Sigmoid colon (tissue), 7 donors: ENCODE data around the gene ARHGAP10. TPM values are rescaled to one million over a fixed set of nuclear protein-coding genes. Genes with fewer than 3 reads are reported as not detected.

Source experiments
- DNase-seq: peaks from one replicate; pipeline ENCODE4 v3.0.0-alpha.2; 2019
- H3K27ac ChIP-seq, 4 donors: fragments of 200-600 bp; sonication (generic); one replicate each; pipeline ENCODE4 v1.5.1; 2016 to 2019; ENCODE audit warnings: mild to moderate bottlenecking in 1 of 4
- H3K27me3 ChIP-seq, 3 donors: fragments of 200-600 bp; sonication (generic); one replicate each; pipeline ENCODE4 v1.5.1; 2019; ENCODE audit warnings: mild to moderate bottlenecking in 1 of 3
- H3K36me3 ChIP-seq, 4 donors: fragments of 200-600 bp; sonication (generic); one replicate each; pipeline ENCODE4 v1.5.1; 2016 to 2019
- H3K4me1 ChIP-seq, 4 donors: fragments of 200-600 bp; sonication (generic); one replicate each; pipeline ENCODE4 v1.5.1; 2017 to 2019
- H3K4me3 ChIP-seq, 4 donors: fragments of 200-600 bp; sonication (generic); one replicate each; pipeline ENCODE4 v1.5.1; 2017 to 2019; ENCODE audit warnings: mild to moderate bottlenecking in 2 of 4, moderate library complexity in 1 of 4
- H3K9me3 ChIP-seq, 4 donors: fragments of 200-600 bp in 3 of 4; sonication (generic) in 3 of 4; one replicate each; pipeline versions ENCODE4 v1.5.1 to v1.6.1; 2013 to 2019
- CTCF ChIP-seq, 4 experiments: fragments of 450-650 bp in 3 of 4; fragments of 200-600 bp in 1 of 4; IDR thresholded peaks; one replicate each; pipeline ENCODE4 v1.5.1; 2016 to 2019; ENCODE audit warnings: antibody characterized with exemption in 4 of 4, mild to moderate bottlenecking in 3 of 4, moderate library complexity in 2 of 4
- EP300 ChIP-seq, 4 donors: sonication (generic); formaldehyde crosslinking; IDR thresholded peaks; one replicate each; pipeline ENCODE4 v1.6.1; 2017; ENCODE audit warnings: antibody characterized with exemption in 4 of 4
- POLR2A ChIP-seq, 2 donors: fragments of 450-650 bp; IDR thresholded peaks; one replicate each; pipeline ENCODE4 v1.6.1; 2016; ENCODE audit warnings: antibody characterized with exemption in 2 of 2, mild to moderate bottlenecking in 2 of 2, moderate library complexity in 2 of 2
- POLR2AphosphoS5 ChIP-seq, 4 donors: sonication (generic); formaldehyde crosslinking; IDR thresholded peaks; one replicate each; pipeline ENCODE4 v1.6.1; 2017; ENCODE audit warnings: antibody characterized with exemption in 4 of 4
- WGBS, 2 donors: extraction: QIAGEN DNeasy Blood & Tissue Kit; methylation state at CpG; one replicate each; pipeline ENCODE4 v1.1.7; 2013; 5-methylcytosine and 5-hydroxymethylcytosine counted together
- intact Hi-C: fragments of 100-400 bp; cut with DNase I; formaldehyde crosslinking; loops from one replicate; pipeline ENCODE4 v1.15.1; 2023
- polyA plus RNA-seq, 3 donors: library from polyadenylated mRNA; stranded (reverse); fragments of 200-250 nt; gene quantifications; one replicate each; pipeline ENCODE4 v1.2.3, GENCODE V29; 2013
- total RNA-seq, 4 donors: library from RNA; depleted of rRNA; stranded (reverse); fragments of >200 nt; gene quantifications; one replicate each; pipeline ENCODE4 v1.1.0, GENCODE V29; 2016
- donor health status: healthy with polysubstance abuse.
- donor health status: Bipolar disorder and iron deficiency.
- donor health status: healthy.

Gene ARHGAP10
- total and polyA plus RNA-seq, 7 donors: 3.0 to 158 (median 123) TPM

DNA sequence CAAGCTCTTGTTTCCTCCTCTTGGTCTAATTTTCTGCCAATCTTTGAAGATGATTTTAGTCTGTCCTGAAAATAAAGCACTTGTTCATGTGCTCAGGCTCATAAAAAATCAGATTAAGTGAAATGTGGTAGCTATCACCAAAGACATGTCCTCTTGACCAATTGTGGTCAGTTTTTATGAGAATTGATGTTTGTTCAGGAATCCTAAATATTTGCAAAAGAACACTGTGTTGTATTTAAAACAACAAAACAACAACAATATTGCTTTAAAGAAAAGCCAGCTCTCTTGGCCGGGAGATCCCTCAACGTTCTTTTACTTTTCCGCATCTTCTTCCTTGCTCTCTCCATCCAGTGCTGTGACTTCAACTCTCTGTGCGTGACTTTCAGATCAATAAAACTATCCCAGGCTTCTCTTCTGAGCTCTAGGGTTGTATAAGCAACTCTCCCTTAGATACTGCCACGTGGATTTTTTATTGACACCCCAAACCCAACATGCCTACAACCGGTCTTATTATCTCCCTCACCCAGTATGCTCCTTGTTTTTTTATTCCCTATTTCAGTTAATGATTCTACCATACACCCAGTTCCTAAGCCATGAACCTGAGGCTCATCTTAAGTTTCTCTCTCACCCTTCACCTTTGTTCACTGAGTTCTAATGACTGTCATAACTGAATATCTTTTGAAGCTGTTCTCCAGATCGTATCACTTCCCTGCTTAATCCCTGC, 309.9 kb downstream of the ARHGAP10 start:
- TF ChIP-seq CTCF (IDR thresholded peaks at IDR 0.05): no peak
- no peak for TF ChIP-seq POLR2A (IDR thresholded peaks at IDR 0.05)
- TF ChIP-seq EP300 (IDR thresholded peaks at IDR 0.05): no peak
- no peak for TF ChIP-seq POLR2AphosphoS5 (IDR thresholded peaks at IDR 0.05)
- 21 to 68% methylated on average over 7 of the region's 7 CpGs for WGBS, 2 donors
- H3K9me3 ChIP-seq: no peaks in the 10 kb centered on the region
- no peaks in the 10 kb centered on the region for H3K27me3 ChIP-seq
- H3K27ac ChIP-seq: no peak overlapping the region
- no peak overlapping the region for H3K4me3 ChIP-seq
- peaks cover 0 to 23% (median 16%) of the 10 kb centered on the region in 4 donors for H3K4me1 ChIP-seq
- intact Hi-C loops: no loop called here
- DNase-seq: no peak
- peaks cover 0 to 1% (median 0%) of the 10 kb centered on the region in 4 donors for H3K36me3 ChIP-seq

DNA sequence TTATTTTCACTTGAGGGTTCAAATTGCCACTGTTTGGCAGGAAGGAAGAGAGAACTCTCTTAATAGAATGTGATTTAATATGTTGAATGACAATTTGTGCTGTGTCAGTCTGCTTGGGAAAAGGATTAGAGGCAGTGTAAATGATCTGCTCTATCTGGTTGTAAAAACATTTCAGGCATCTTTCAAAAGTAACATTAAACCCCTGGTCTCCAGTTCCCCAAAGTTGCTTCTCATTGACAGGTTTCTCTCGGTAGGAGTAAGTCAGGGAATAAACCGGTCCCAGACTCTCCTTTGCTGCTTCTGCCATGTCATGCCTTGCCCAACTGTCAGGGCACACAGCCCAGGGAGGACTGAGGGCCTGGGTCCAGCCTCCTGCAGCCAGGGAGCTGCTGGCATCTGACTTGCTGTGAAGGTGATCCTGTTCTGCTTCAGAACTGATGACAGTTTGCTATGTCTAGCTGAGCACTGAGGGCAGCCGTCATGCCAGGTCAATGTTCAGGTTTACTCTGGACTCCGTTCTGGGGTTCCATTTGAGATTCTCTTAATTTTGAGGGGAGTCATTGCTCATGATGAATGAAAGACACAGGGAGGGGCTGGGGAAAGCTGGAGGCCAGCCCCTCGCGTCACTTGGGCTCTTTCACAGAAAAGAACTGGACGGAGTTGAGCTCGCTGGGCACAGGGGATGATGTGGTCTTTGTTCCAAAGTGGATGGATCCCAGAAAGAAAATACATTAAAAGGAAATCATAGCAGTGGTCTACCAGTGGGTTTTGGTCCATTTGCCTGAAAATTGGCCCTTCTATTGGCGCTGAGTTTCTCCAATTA, 312.4 kb downstream of the ARHGAP10 start:
- H3K36me3 ChIP-seq: peaks cover 0 to 19% (median 0%) of the 10 kb centered on the region in 4 donors
- intact Hi-C loops: no loop called here
- no peaks in the 10 kb centered on the region for H3K27me3 ChIP-seq
- H3K27ac ChIP-seq: peak overlapping the region in 2 of 4 donors; percentile 23 to 33
- H3K4me1 ChIP-seq: peaks cover 0 to 31% (median 21%) of the 10 kb centered on the region in 4 donors
- no peak overlapping the region for H3K4me3 ChIP-seq
- no peaks in the 10 kb centered on the region for H3K9me3 ChIP-seq
- 88 to 93% methylated on average over 9 of the region's 9 CpGs for WGBS, 2 donors
- TF ChIP-seq EP300 (IDR thresholded peaks at IDR 0.05) (no peak), POLR2AphosphoS5 (IDR thresholded peaks at IDR 0.05) (peak in 2 of 4 donors; percentile 35 to 42), CTCF (IDR thresholded peaks at IDR 0.05) (no peak)
- DNase-seq: peak; percentile 81

DNA sequence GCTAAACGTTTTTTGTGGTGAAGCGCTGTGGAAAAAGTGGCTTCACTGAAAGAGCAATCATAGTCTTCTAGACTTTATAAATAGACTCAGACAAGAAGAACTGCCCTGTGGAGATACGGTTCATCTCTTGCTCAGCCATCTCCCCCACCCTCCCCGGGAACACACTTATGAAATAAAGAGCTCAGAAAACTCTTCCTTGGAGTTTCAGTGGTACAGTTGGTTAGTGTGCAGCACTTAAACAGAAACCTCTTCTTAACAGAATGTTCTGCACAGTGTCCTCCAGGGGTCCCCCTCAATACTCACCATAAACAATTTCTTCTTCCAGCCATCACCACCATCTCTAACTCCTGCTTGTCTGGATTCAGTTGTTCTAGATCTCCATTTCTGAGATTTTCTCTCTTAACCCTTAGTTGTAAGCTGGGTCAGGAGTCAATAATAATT, 313.0 kb downstream of the ARHGAP10 start:
- H3K27ac ChIP-seq: peak overlapping the region in 1 of 4 donors; percentile 33
- H3K27me3 ChIP-seq: no peaks in the 10 kb centered on the region
- peaks cover 0 to 30% (median 21%) of the 10 kb centered on the region in 4 donors for H3K4me1 ChIP-seq
- no peak for TF ChIP-seq POLR2A (IDR thresholded peaks at IDR 0.05)
- TF ChIP-seq CTCF (IDR thresholded peaks at IDR 0.05): no peak
- no peak for TF ChIP-seq EP300 (IDR thresholded peaks at IDR 0.05)
- no peak for TF ChIP-seq POLR2AphosphoS5 (IDR thresholded peaks at IDR 0.05)
- DNase-seq: no peak
- WGBS, 2 donors: 66 to 80% methylated on average over 4 of the region's 4 CpGs
- H3K4me3 ChIP-seq: no peak overlapping the region
- H3K36me3 ChIP-seq: peaks cover 0 to 19% (median 0%) of the 10 kb centered on the region in 4 donors
- intact Hi-C loops: no loop called here
- no peaks in the 10 kb centered on the region for H3K9me3 ChIP-seq

DNA sequence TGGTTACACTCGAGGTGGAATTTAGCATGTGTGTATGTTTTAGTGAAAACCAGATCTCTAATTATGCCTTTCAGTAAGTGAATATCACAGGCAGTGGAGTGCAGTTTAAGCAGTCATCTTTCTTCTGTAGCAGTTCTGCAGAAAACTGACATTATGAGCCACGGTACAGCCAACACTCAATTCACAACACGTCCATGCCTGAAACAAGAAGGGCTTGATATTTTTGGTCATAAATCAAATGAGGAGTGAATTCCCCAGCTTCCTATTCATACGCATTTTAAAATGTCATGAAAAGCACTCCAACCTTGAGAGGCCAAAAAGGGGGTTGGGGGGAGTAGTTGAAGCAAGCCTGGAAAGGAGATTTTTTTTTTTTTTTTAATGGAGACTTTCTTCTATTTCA, 316.7 kb downstream of the ARHGAP10 start:
- Histone ChIP-seq H3K9me3 (no peaks in the 10 kb centered on the region), H3K4me1 (peaks cover 0 to 34% (median 25%) of the 10 kb centered on the region in 4 donors), H3K4me3 (no peak overlapping the region), H3K27ac (no peak overlapping the region), H3K27me3 (no peaks in the 10 kb centered on the region), H3K36me3 (peaks cover 0 to 19% (median 0%) of the 10 kb centered on the region in 4 donors)
- TF ChIP-seq POLR2AphosphoS5 (IDR thresholded peaks at IDR 0.05): no peak
- TF ChIP-seq EP300 (IDR thresholded peaks at IDR 0.05): no peak
- no peak for TF ChIP-seq POLR2A (IDR thresholded peaks at IDR 0.05)
- TF ChIP-seq CTCF (IDR thresholded peaks at IDR 0.05): no peak
- 64 to 85% methylated on average over 4 of the region's 4 CpGs for WGBS, 2 donors
- DNase-seq: no peak
- intact Hi-C loops: no loop called here
